ENCODE measurements around the gene DLX6. TPM values are rescaled to one million over a fixed set of nuclear protein-coding genes. Genes with fewer than 3 reads are reported as not detected.

The DLX6 gene
- total RNA-seq, 1 experiment from 2014 or later, result 3.4 TPM

GRCh38 chr7:97002555-97003261 is 2.6 kb upstream of the DLX6 start:
- Histone ChIP-seq H3K27ac (no peak overlapping the region), H3K36me3 (no peaks in the 10 kb centered on the region), H3K27me3 (no peaks in the 10 kb centered on the region), H3K9me3 (replicated peaks) (no peaks in the 10 kb centered on the region), H3K4me3 (no peak overlapping the region), H3K4me1 (no peaks in the 10 kb centered on the region)
- no peak for DNase-seq

- no peaks in the 10 kb centered on the region for H3K4me1 ChIP-seq
- no peak for DNase-seq
- H3K27me3 ChIP-seq, result no peaks in the 10 kb centered on the region
- no peaks in the 10 kb centered on the region for H3K9me3 ChIP-seq (replicated peaks)
- H3K27ac ChIP-seq, result no peak overlapping the region
- no peak overlapping the region for H3K4me3 ChIP-seq
- no peaks in the 10 kb centered on the region for H3K36me3 ChIP-seq
Observed at GRCh38 chr7:97003262-97004246, 1.8 kb upstream of the DLX6 start.

- no peak for DNase-seq
- no peak overlapping the region; the same call in 1 of the 2 replicates for H3K27ac ChIP-seq
- no peaks in the 10 kb centered on the region for H3K4me1 ChIP-seq
- no peaks in the 10 kb centered on the region for H3K36me3 ChIP-seq
- peak overlapping the region; percentile 62 for H3K4me3 ChIP-seq
- no peaks in the 10 kb centered on the region for H3K9me3 ChIP-seq (replicated peaks)
- no peaks in the 10 kb centered on the region for H3K27me3 ChIP-seq
Observed at GRCh38 chr7:97004247-97005182, 838 bp upstream of the DLX6 start.

- peak; percentile 45 to 59 for DNase-seq
- Histone ChIP-seq H3K27me3 (no peaks in the 10 kb centered on the region), H3K4me1 (no peaks in the 10 kb centered on the region), H3K27ac (peak overlapping the region; percentile 66), H3K4me3 (peak overlapping the region; percentile 62), H3K36me3 (no peaks in the 10 kb centered on the region), H3K9me3 (replicated peaks) (no peaks in the 10 kb centered on the region)
Observed at GRCh38 chr7:97006055-97006815, 882 bp downstream of the DLX6 start.

- H3K9me3 ChIP-seq (replicated peaks), result no peaks in the 10 kb centered on the region
- no peaks in the 10 kb centered on the region for H3K36me3 ChIP-seq
- no peaks in the 10 kb centered on the region for H3K4me1 ChIP-seq
- peak overlapping the region; percentile 62 for H3K4me3 ChIP-seq
- peak in 1 of 2 experiments; percentile 11 for DNase-seq
- no peaks in the 10 kb centered on the region for H3K27me3 ChIP-seq
- H3K27ac ChIP-seq, result peak overlapping the region; percentile 66
Observed at GRCh38 chr7:97006816-97007582, 1.6 kb downstream of the DLX6 start.

GRCh38 chr7:97007583-97007861 is 2.2 kb downstream of the DLX6 start:
- Histone ChIP-seq H3K4me1 (no peaks in the 10 kb centered on the region), H3K27me3 (no peaks in the 10 kb centered on the region), H3K9me3 (replicated peaks) (no peaks in the 10 kb centered on the region), H3K36me3 (no peaks in the 10 kb centered on the region), H3K4me3 (no peak overlapping the region), H3K27ac (no peak overlapping the region)
- no peak for DNase-seq

GRCh38 chr7:97008275-97008917 is 3.0 kb downstream of the DLX6 start:
- Histone ChIP-seq H3K9me3 (replicated peaks) (no peaks in the 10 kb centered on the region), H3K27me3 (no peaks in the 10 kb centered on the region), H3K36me3 (no peaks in the 10 kb centered on the region), H3K27ac (no peak overlapping the region), H3K4me3 (no peak overlapping the region), H3K4me1 (no peaks in the 10 kb centered on the region)
- no peak for DNase-seq

GRCh38 chr7:97009753-97010732 is 4.7 kb downstream of the DLX6 start:
- Histone ChIP-seq H3K27me3 (no peaks in the 10 kb centered on the region), H3K27ac (no peak overlapping the region), H3K4me3 (no peak overlapping the region), H3K9me3 (replicated peaks) (no peaks in the 10 kb centered on the region), H3K36me3 (no peaks in the 10 kb centered on the region), H3K4me1 (no peaks in the 10 kb centered on the region)
- DNase-seq, result no peak

- H3K4me1 ChIP-seq, result no peaks in the 10 kb centered on the region
- no peaks in the 10 kb centered on the region for H3K9me3 ChIP-seq (replicated peaks)
- no peak overlapping the region for H3K4me3 ChIP-seq
- no peaks in the 10 kb centered on the region for H3K27me3 ChIP-seq
- H3K27ac ChIP-seq, result no peak overlapping the region
- no peak for DNase-seq
- H3K36me3 ChIP-seq, result no peaks in the 10 kb centered on the region
Observed at GRCh38 chr7:97011104-97011503, 5.8 kb downstream of the DLX6 start.

GRCh38 chr7:97011536-97012364 is 6.4 kb downstream of the DLX6 start:
- H3K27ac ChIP-seq, result no peak overlapping the region

GRCh38 chr7:97012365-97013133 is 7.2 kb downstream of the DLX6 start:
- Histone ChIP-seq H3K9me3 (replicated peaks) (no peaks in the 10 kb centered on the region), H3K36me3 (no peaks in the 10 kb centered on the region), H3K27me3 (no peaks in the 10 kb centered on the region), H3K4me3 (no peak overlapping the region), H3K4me1 (no peaks in the 10 kb centered on the region), H3K27ac (no peak overlapping the region)
- no peak for DNase-seq

More at GRCh38 chr7:97011536-97012364, 6.4 kb downstream of the DLX6 start:
- no peaks in the 10 kb centered on the region for H3K27me3 ChIP-seq
- H3K36me3 ChIP-seq, result no peaks in the 10 kb centered on the region
- H3K4me1 ChIP-seq, result no peaks in the 10 kb centered on the region
- H3K4me3 ChIP-seq, result no peak overlapping the region
- H3K9me3 ChIP-seq (replicated peaks), result no peaks in the 10 kb centered on the region
- no peak for DNase-seq

All from SJCRH30 (cell line).